Measurements from ENCODE around the gene KMT2C.

- TF ChIP-seq, protein P1, sequence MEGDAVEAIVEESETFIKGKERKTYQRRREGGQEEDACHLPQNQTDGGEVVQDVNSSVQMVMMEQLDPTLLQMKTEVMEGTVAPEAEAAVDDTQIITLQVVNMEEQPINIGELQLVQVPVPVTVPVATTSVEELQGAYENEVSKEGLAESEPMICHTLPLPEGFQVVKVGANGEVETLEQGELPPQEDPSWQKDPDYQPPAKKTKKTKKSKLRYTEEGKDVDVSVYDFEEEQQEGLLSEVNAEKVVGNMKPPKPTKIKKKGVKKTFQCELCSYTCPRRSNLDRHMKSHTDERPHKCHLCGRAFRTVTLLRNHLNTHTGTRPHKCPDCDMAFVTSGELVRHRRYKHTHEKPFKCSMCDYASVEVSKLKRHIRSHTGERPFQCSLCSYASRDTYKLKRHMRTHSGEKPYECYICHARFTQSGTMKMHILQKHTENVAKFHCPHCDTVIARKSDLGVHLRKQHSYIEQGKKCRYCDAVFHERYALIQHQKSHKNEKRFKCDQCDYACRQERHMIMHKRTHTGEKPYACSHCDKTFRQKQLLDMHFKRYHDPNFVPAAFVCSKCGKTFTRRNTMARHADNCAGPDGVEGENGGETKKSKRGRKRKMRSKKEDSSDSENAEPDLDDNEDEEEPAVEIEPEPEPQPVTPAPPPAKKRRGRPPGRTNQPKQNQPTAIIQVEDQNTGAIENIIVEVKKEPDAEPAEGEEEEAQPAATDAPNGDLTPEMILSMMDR (IDR thresholded peaks at IDR 0.05) = no peak
- TF ChIP-seq ATF3 (CRISPR knock-in tag; conservative IDR thresholded peaks at IDR 0.05) (no peak), MAX (CRISPR knock-in tag; IDR thresholded peaks at IDR 0.05) (no peak)
Observed at GRCh38 chr7:152132812-152133211, 303.0 kb downstream of the KMT2C start.
